RPMI7951 (cell line): Measurements from ENCODE around the gene PDE6B. TPM values are rescaled to one million over a fixed set of nuclear protein-coding genes. Genes with fewer than 3 reads are reported as not detected.
A peak's percentile ranks its signal among the peaks of the same experiment; 100 is the strongest.
"Not testable (repeated sequence)": the region's sequence is repeated elsewhere in the genome, so short reads cannot be mapped to it uniquely, and the experiment has no call there.

Experiments
- DNase-seq: peaks from one replicate; pipeline ENCODE4 v3.0.0-alpha.2; 2012; ENCODE audit warnings: low read depth
- total RNA-seq: library from RNA; depleted of rRNA; stranded (reverse); fragments of >200 nt; shearing (Covaris generic); gene quantifications from 2 replicates; pipeline ENCODE4 v1.2.3, GENCODE V29; 2014

The PDE6B gene
- total RNA-seq, 1 experiment from 2014 or later, result not detected

- no peak for DNase-seq
These were observed 58.0 kb downstream of the PDE6B start for GRCh38 chr4:683247-683897.

- DNase-seq, result no peak
These were observed 58.7 kb downstream of the PDE6B start for GRCh38 chr4:683982-684622.

GRCh38 chr4:684623-685327, 59.4 kb downstream of the PDE6B start:
- no peak for DNase-seq

GRCh38 chr4:685679-686412, 60.5 kb downstream of the PDE6B start:
- no peak for DNase-seq

- DNase-seq, result no peak
These were observed 61.2 kb downstream of the PDE6B start for GRCh38 chr4:686413-687040.

GRCh38 chr4:687048-687970, 61.9 kb downstream of the PDE6B start:
- DNase-seq, result peak; percentile 65

- DNase-seq, result no peak
These were observed 62.8 kb downstream of the PDE6B start for GRCh38 chr4:687971-688853.

GRCh38 chr4:688854-689681, 63.7 kb downstream of the PDE6B start, which contains the start of gene SLC49A3:
TSS of gene SLC49A3 (minus strand) at chr4:689151. CDS start at chr4:689127, 24 bp downstream.
- no peak for DNase-seq

- no peak for DNase-seq
These were observed 64.3 kb downstream of the PDE6B start for GRCh38 chr4:689723-690122.

GRCh38 chr4:692771-693554, 67.6 kb downstream of the PDE6B start:
- no peak for DNase-seq

GRCh38 chr4:694341-694940, 69.1 kb downstream of the PDE6B start:
- not testable (repeated sequence) for DNase-seq

GRCh38 chr4:699816-700580, 74.6 kb downstream of the PDE6B start:
- DNase-seq, result no peak

GRCh38 chr4:700587-701264, 75.4 kb downstream of the PDE6B start:
- no peak for DNase-seq

GRCh38 chr4:702618-703048, 77.3 kb downstream of the PDE6B start:
- DNase-seq, result no peak

GRCh38 chr4:703336-704197, 78.2 kb downstream of the PDE6B start:
- no peak for DNase-seq
